Lower lobe of right lung (tissue), 2 donors: ENCODE data around the gene SCGB1C1. TPM values are rescaled to one million over a fixed set of nuclear protein-coding genes. Genes with fewer than 3 reads are reported as not detected.

Experiments used
- ATAC-seq, 2 donors: fragments of 200-7000 bp; cut with Tn5 transposase; one replicate each; pipeline ENCODE4 v1.9.1; 2020 to 2022; ENCODE audit warnings: mild to moderate bottlenecking in 2 of 2, moderate library complexity in 2 of 2
- DNase-seq: peaks from one replicate; pipeline ENCODE4 v3.0.0-alpha.2; 2020
- H3K27ac ChIP-seq: fragments of 200-600 bp; one replicate; pipeline ENCODE4 v1.8.0; 2022
- H3K27me3 ChIP-seq: fragments of 200-600 bp; one replicate; pipeline ENCODE4 v1.8.0; 2022; ENCODE audit warnings: low read depth
- H3K36me3 ChIP-seq: fragments of 200-600 bp; one replicate; pipeline ENCODE4 v1.8.0; 2022; ENCODE audit warnings: mild to moderate bottlenecking
- H3K4me1 ChIP-seq: fragments of 200-600 bp; one replicate; pipeline ENCODE4 v1.8.0; 2022
- H3K4me3 ChIP-seq: fragments of 200-600 bp; one replicate; pipeline ENCODE4 v1.8.0; 2022; ENCODE audit warnings: mild to moderate bottlenecking
- H3K9me3 ChIP-seq: fragments of 200-600 bp; one replicate; pipeline ENCODE4 v1.8.0; 2022
- CTCF ChIP-seq: fragments of 200-600 bp; IDR thresholded peaks from one replicate; pipeline ENCODE4 v1.8.0; 2022; ENCODE audit warnings: antibody characterized with exemption, mild to moderate bottlenecking
- intact Hi-C: fragments of 100-400 bp; cut with DNase I; formaldehyde crosslinking; loops from one replicate; pipeline ENCODE4 v1.11.0; 2022
- total RNA-seq: library from RNA; stranded (reverse); fragmentation: NEBNext Ultra II Directional; extraction: Animal tissue kit (Norgen Biotek cat#: 25700); gene quantifications from one replicate; pipeline ENCODE4 v1.2.1, GENCODE V29; 2021
- donor health status: DM: no; HTN: yes; CAD: no; lungs with severe emphysema.

The SCGB1C1 gene
- total RNA-seq, 1 donor from 2014 or later, result not detected

- DNase-seq (no peak), ATAC-seq (no peak)
- Histone ChIP-seq H3K9me3 (no peaks in the 10 kb centered on the region), H3K36me3 (peaks cover 77% of the 10 kb centered on the region), H3K27ac (no peak overlapping the region), H3K27me3 (no peaks in the 10 kb centered on the region), H3K4me1 (peaks cover 16% of the 10 kb centered on the region), H3K4me3 (no peak overlapping the region)
- TF ChIP-seq CTCF, result no peak
- intact Hi-C loops, result no loop called here
These were observed 48.8 kb downstream of the SCGB1C1 start for GRCh38 chr11:241634-242033.

Other genes starting within 250 kb of the SCGB1C1 start
- 54.2 TPM for gene BET1L, start 14.3 kb downstream of the SCGB1C1 start, total RNA-seq
- gene RIC8A, start 14.6 kb downstream of the SCGB1C1 start, total RNA-seq, result 103 TPM
- 17.6 TPM for gene SIRT3, start 43.3 kb downstream of the SCGB1C1 start, total RNA-seq
- 89.5 TPM for gene PSMD13, start 43.9 kb downstream of the SCGB1C1 start, total RNA-seq
- gene NLRP6, start 85.3 kb downstream of the SCGB1C1 start, total RNA-seq, result 1.3 TPM
- 163 TPM for gene PGGHG, start 96.0 kb downstream of the SCGB1C1 start, total RNA-seq
- not detected for gene IFITM5, start 106.4 kb downstream of the SCGB1C1 start, total RNA-seq
- gene IFITM2, start 114.7 kb downstream of the SCGB1C1 start, total RNA-seq, result 607 TPM
- gene IFITM1, start 121.0 kb downstream of the SCGB1C1 start, total RNA-seq, result 128 TPM
- gene IFITM3, start 127.8 kb downstream of the SCGB1C1 start, total RNA-seq, result 767 TPM
- 0.38 TPM for gene B4GALNT4, start 176.4 kb downstream of the SCGB1C1 start, total RNA-seq
- 23.1 TPM for gene PKP3, start 201.1 kb downstream of the SCGB1C1 start, total RNA-seq
- 91.8 TPM for gene SIGIRR, start 221.9 kb downstream of the SCGB1C1 start, total RNA-seq
- gene ANO9, start 248.9 kb downstream of the SCGB1C1 start, total RNA-seq, result 21.6 TPM